Erythroblast (primary cell): Measurements from ENCODE around the gene APOL4.

ENCODE experiments used
- GATA1 ChIP-seq: IDR thresholded peaks from 2 replicates; pipeline ENCODE4 v1.6.1; 2011; ENCODE audit warnings: low read depth, mild to moderate bottlenecking, control low read depth, low read length, moderate library complexity
- POLR2A ChIP-seq: IDR thresholded peaks from 2 replicates; pipeline ENCODE4 v1.6.1; 2011; ENCODE audit warnings: mild to moderate bottlenecking, low read length

- no peak for TF ChIP-seq GATA1
- TF ChIP-seq POLR2A: no peak
These were observed 38.1 kb downstream of the APOL4 start for GRCh38 chr22:36163497-36163896.
